Limb (tissue), 2 donors: ENCODE measurements around the gene GNAL.
"Not testable (repeated sequence)": the region's sequence is repeated elsewhere in the genome, so short reads cannot be mapped to it uniquely, and the experiment has no call there.

ENCODE experiments used
- DNase-seq, 2 donors: peaks; one replicate each; pipeline ENCODE4 v3.0.0-alpha.2; 2016; ENCODE audit errors: extremely low spot score in 2 of 2

GNAL gene

GRCh38 chr18:11849279-11849678, 160.2 kb downstream of the GNAL start:
- no peak for DNase-seq

GRCh38 chr18:11849841-11850634, 161.0 kb downstream of the GNAL start:
- peak; percentile 61 to 79 for DNase-seq

- DNase-seq: peak in 1 of 2 donors; percentile 71
Observed at GRCh38 chr18:11850821-11851145, 161.7 kb downstream of the GNAL start.

GRCh38 chr18:11851146-11851805, 162.2 kb downstream of the GNAL start, which contains the start of gene CHMP1B:
TSS of gene CHMP1B (plus strand) at chr18:11851413. CDS start at chr18:11851512, 99 bp downstream.
- DNase-seq: peak; percentile 95 to 98

GRCh38 chr18:11851806-11852337, 162.8 kb downstream of the GNAL start:
- DNase-seq: peak in 1 of 2 donors; percentile 59

- not testable (repeated sequence) for DNase-seq
Observed at GRCh38 chr18:11854554-11854953, 165.5 kb downstream of the GNAL start.

- DNase-seq: peak; percentile 10 to 42
Observed at GRCh38 chr18:11857177-11857887, 168.3 kb downstream of the GNAL start.

- DNase-seq: no peak
Observed at GRCh38 chr18:11859282-11859830, 170.3 kb downstream of the GNAL start.

- DNase-seq: no peak
Observed at GRCh38 chr18:11859903-11860407, 170.9 kb downstream of the GNAL start.

- no peak for DNase-seq
Observed at GRCh38 chr18:11860594-11861450, 171.8 kb downstream of the GNAL start.

GRCh38 chr18:11861583-11862288, 172.7 kb downstream of the GNAL start:
- no peak for DNase-seq

- no peak for DNase-seq
Observed at GRCh38 chr18:11862468-11863137, 173.5 kb downstream of the GNAL start.

- no peak for DNase-seq
Observed at GRCh38 chr18:11864471-11864870, 175.4 kb downstream of the GNAL start.

GRCh38 chr18:11865071-11865470, 176.0 kb downstream of the GNAL start:
- no peak for DNase-seq

- DNase-seq: no peak
Observed at GRCh38 chr18:11866329-11866728, 177.3 kb downstream of the GNAL start.

- DNase-seq: no peak
Observed at GRCh38 chr18:11866764-11867163, 177.7 kb downstream of the GNAL start.

- DNase-seq: no peak
Observed at GRCh38 chr18:11868230-11868629, 179.2 kb downstream of the GNAL start.

GRCh38 chr18:11871501-11871900, 182.4 kb downstream of the GNAL start:
- no peak for DNase-seq

- DNase-seq: peak in 1 of 2 donors; percentile 9
Observed at GRCh38 chr18:11872479-11873136, 183.5 kb downstream of the GNAL start.
